ENCODE measurements around the gene FASTK.

Gene FASTK

DNA sequence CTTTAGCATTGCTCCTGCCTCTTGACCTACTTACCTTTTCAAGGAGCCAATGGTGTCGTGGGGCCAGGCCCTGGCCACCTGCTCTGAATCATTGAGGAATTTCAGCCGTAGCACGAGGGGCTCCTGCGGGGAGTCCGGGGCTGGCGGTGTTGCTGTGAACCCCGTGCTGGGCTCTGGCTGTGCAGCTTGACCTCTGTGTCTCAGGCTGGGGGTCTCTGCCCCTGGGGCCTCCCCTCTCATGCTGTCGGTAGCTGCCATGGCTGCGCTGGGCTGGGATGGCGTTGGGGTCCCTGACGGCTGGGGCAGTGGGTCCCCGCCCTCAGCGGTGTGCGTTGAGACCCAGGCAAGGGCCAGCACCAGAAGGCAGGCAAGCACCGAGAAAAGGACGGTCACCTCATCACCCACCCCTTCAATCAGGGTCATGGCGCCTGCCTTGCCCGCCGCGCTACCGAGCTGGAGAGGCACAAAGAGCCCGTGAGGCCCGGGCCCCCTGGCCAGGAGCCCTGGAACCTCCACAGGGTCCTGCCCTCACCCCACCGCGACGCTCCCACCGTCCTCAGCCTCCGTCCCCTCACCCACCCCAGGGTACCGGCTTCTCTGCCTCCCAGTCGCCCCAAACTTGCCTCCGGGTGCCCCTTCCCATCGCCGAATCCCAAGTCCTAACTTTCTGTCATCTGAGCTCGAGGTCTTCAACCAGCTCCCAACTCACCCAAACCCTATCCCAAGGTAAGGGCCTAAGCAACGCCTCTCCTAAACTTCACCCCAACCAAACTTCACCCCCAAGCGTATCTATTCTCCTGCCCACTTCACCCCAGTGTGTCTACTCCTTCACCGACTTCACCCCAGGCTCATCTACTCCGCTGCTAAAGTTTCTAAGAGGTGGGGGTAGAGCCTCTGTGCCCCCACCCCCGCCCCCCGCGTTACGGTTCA lies 1.8 kb upstream of the FASTK start:
- DNase-seq (ENCODE audit: low spot score) = no peak

DNA sequence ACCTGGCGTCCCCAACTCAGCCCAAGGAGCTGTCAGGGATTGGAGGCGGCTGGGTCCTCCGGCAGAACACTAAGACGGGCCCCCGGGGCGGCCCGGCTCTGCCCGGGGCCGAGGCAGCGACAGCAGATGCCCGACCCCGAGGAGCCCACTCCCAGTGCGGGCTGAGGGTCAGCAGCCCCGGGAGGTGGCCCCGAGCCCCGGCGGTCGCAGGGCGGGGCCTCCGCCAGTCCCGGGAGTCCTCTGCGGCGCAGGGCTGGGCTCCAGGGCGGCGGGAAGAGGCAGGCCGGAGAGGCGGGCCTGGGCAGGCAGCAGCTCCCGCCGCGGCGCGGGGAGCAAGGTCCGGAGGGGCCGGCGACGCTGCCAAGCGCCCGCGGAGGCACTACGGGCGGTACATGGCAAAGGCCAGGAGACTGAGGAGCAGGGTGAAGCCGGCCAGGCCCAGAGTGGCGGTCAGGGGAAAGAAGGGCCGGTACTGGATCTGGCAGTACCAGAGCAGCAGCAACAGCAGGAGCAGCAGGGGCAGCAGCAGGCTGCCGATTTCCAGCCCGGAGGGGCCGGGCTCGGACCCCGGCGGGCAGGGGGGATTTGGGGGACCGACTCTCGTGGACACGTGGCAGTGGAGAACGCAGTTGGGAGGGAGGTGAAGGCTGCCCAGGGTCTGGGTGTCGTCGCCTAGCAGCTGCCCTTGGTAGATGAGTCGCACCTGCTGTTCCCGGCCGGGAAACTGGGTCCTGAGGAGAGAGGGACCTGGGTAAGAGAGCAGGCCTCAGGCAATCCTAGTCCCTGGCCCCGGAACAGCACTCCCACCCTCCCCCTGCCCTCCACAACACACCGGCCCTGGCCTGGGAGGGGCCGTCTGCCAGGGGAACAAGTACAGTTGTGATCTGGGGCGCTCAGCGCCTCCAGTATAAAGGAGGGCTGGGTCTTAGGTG lies 827 bp upstream of the FASTK start:
- DNase-seq (ENCODE audit: low spot score) = peak; percentile 50

DNA sequence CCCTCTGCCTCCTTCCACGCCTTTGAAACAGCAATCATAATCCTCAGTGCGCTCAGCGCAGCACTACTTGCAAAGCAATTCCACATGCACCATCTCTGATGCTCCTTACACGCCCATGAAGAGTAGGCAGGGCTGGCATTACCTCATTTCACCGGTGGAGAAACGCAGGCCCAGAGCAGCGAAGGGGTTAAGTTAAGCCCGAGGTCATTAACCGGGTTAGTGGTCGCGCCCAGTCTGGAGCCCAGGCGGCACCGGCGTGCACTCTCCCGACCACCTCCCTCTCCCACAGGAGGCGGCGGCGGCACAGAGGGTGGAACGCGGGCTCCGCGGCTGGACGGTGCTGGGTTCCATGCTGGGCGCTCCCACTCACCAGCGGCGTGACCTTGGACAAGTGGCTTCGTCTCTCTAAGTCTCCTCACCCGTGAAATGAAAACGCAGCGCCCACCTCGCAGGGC lies 515 bp downstream of the FASTK start:
- DNase-seq (ENCODE audit: low spot score) = peak; percentile 55

DNA sequence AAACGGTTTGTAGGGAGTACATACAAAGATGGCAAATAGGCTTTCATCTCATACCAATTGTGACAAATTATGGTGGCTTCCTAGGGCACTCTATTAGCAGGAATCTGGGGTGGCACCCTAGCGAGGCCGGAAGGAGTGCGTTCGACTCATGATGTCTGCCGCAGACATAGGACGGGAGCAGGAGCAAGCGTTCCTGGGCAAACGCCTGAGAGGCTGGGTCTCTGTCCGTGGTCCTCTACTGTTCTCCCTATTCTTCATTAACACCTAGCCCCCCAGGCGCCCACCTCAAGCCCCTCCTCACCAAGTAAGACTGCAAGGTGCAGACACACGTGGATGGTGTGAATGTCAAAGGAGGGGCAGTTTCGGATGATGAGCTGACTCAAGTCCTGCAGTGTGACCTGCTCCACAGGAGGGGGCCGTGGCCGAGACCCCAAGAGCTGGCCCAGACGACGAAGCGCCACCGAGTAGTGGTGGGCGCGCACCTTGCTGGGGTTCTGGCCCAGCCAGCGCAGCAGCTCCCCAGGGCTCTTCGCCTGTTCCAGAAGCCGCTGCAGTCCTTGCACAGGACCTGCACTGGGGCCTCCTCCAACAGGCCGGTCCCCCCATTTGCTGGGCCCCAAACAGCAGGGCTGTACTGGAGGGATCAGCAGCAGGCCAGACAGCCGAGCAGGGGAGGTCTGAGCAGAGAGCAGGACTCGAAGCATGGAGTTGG lies 1.3 kb downstream of the FASTK start:
- no peak for DNase-seq (ENCODE audit: low spot score)

DNA sequence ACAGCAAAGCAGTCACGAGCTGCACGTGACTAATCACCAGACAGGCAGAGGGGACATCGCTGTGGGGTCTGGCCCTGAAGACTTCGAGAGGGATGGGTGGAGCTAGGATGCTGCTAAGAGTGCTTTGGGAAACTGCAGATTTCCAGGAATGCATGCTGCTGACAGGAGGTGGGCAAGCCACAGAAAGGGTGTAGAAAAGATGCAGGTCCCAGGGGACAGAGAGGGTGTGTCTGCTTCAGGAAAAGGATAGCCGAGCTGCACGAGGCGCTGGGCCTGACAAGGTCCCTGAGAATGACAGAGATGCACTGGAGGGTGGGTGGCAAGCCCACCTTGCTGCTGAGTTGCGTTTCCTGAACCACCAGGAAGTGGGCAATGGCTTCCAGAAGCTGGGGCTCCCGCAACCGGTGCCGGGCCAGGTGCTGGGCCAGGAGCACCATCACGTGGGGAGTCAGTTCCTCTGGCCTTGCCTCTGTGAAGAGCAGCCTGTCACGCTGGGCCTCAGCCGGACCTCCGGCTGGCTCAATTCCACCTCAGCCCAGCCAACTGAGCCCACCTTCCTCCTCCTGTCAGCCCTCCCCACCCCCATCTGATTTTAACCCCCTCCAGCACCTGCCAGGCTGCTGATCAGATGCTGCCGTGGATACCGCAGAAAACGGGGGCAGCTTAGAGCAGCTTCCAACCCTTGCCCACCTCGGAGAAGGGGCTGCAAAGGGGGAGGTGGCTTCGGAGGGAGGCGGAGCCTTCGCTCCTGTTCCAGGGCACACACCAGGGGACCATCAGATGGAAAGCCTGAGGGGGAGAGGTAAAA lies 2.2 kb downstream of the FASTK start:
- no peak for DNase-seq (ENCODE audit: low spot score)

DNA sequence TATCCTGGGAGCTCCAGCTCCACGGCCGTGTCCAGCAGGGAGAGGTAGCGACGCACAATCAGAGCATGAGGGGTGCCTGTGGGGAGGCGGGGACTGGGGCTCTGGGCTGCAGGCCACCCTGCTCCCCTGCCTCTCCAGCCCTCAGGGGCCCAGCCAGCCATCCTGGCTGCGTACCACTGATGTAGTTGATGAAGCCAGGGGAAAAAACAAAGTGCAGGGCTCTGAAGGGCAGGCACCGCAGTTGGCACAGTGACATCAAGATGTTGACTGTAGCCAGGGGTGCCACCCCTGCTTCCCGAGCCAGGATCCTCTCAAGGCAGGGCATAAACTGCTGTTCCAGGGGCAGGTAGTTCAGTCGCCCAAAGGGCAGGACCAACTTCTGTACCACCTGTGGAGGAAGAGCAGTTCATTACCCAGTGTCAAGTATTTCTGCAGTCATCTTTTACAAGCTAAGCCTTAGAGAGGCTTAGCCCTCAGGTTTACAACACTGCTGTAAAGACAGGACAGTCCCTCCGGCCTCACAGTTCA lies 2.8 kb downstream of the FASTK start:
- no peak for DNase-seq (ENCODE audit: low spot score)

DNA sequence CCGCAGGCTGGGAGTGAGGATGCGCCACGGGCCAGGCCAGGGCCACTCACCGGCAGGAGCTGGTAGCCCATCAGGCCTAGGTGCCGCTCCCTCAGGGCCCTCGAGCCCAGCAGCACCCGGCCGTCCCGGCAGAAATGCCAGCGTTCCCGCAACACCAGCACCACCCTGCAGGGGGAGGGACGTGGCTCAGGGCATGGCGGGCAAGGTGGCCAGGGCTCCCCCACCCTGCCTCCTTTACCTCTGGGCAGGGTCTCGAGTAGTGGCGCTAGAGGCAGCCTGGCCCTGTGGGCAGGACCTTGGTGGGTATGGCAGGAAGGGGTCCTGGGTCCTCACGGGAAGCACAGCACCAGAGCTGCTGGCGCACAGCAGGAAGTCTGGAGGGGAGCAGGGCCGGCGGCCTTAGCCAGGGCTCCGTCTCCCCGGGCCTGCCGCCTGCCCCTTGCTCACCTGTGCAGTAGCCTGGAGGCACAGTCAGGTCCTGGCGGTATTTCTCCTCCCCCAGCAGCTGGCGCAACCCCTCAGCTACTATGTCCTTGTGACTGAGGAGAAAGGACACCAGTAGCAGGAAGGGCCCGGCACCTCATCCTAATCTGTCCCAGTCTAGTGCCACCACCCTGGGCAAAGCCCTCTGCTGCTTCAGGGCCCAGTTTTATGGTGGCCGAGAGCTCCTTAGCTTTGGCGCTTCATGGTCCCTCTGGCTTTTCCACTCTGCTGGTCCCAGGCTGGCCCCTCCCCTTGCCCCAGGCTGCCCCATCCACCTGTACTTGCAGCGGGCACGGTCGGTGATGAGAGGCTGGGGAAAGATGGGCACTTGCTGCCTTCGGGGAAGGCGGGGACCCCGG lies 3.5 kb downstream of the FASTK start:
- DNase-seq (ENCODE audit: low spot score) = peak; percentile 44

DNA sequence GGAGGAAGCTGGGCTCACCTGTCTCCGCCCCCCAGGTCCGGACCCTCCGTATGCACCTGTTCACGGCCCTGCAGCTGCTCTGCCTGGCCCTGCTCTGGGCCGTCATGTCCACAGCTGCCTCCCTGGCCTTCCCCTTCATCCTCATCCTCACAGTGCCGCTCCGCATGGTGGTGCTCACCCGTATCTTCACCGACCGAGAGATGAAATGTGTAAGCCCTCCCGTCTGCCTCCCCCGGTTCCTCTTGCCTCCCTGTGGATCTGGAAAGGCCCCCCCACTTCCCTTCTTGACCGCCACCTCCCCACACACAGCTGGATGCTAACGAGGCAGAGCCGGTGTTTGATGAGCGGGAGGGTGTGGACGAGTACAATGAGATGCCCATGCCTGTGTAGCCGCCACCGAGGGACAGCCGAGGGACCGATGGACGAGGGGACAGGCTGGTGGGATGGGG lies 4.6 kb downstream of the FASTK start:
- no peak for DNase-seq (ENCODE audit: low spot score)

DNA sequence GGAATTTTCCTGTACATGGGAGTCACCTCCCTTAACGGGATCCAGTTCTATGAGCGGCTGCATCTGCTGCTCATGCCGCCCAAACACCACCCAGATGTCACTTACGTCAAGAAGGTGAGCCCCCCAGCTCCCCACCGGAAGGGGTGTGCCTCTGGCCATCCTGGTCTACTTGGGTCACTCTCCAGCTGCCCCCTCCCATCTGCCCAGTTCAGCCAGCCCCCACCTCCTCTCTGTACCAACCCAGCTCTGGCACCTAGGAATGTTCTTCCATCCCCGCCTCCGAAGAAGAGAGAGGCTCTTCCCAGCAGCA lies 5.0 kb downstream of the FASTK start:
- DNase-seq (ENCODE audit: low spot score) = no peak

DNA sequence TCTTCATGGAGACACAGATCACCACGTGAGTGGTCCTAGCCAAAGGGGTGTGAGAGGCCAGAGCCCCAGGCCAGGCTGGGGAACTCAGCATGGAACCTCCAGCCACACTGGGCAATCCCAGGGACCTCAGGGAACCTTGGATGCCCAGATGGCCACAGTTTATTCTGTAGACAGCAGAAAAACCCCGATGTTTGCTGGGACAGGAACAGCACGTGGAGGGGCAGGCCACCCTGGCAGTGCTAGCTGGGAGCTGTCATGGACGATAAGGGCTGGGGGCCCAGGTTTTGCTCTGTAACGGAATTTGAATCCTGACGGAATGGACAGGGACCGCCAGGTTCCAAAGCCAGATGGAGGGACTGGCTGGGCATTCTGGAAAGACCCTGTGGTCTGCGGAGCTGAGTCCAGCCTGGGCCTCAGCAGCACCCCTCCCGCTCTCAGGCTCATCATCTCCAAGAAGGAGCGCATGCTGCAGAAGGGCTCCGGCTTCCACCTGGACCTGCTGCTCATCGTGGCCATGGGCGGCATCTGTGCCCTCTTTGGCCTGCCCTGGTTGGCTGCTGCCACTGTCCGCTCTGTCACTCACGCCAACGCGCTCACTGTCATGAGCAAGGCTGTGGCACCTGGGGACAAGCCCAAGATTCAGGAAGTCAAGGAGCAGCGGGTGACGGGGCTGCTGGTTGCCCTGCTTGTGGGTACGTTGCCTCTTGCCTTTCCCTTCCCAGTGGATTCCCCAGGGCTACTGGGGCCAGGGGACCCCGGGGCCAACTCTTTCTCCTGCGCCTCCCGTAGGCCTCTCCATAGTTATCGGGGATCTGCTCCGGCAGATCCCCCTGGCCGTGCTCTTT lies 5.6 kb downstream of the FASTK start:
- DNase-seq (ENCODE audit: low spot score) = no peak

DNA sequence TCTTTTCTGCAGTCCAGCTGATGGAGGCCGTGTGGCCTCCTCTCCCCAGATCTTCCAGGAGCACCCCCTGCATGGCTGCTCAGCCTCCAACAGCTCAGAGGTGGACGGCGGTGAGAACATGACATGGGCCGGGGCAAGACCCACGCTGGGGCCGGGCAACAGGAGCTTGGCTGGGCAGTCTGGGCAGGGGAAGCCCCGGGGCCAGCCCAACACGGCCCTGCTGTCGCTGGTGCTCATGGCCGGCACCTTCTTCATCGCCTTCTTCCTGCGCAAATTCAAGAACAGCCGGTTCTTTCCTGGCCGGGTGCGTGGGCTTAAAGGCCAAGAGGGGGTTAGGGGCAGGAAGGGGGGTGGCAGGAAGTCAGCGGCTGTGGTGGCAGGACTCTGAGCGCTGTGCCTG lies 6.6 kb downstream of the FASTK start:
- no peak for DNase-seq (ENCODE audit: low spot score)

DNA sequence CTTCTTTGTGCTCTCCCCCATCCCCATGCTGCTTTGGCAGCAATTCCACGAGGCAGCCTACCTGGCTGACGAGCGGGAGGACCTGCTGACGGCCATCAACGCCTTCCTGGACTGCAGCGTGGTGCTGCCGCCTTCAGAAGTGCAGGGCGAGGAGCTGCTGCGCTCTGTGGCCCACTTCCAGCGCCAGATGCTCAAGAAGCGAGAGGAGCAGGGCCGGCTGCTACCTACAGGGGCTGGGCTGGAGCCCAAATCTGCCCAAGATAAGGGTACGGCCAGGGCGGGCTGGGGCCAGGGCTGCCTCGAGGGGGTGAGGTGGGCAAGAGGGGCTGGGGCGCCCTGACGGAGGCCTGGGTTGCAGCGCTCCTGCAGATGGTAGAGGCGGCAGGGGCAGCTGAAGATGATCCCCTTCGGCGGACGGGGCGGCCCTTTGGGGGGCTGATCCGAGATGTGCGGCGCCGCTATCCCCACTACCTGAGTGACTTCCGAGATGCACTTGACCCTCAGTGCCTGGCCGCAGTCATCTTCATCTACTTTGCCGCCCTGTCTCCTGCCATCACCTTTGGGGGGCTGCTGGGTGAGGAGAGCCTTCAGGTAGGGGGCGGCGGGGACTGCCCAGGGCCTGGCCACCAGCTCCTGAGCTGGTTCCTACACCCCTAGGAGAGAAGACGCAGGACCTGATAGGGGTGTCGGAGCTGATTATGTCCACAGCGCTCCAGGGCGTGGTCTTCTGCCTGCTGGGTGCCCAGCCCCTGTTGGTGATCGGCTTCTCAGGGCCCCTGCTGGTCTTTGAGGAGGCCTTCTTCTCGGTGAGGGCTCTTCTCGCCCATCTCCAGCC lies 9.4 kb downstream of the FASTK start:
- no peak for DNase-seq (ENCODE audit: low spot score)

DNA sequence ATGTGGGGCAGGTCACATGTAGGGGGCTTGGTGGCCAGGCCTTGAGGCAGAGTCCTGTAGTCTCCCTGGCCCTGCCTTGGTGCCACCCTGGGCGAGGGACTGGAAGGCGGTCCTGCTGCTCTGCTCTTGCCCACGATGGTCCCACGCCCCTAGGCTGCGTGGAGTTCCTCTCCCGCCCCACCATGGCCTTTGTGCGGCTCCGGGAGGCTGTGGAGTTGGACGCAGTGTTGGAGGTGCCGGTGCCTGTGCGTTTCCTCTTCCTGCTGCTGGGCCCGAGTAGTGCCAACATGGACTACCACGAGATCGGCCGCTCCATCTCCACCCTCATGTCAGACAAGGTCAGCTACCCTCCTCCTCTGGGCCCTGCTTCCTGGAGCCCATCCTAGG lies 10.0 kb downstream of the FASTK start:
- DNase-seq (ENCODE audit: low spot score) = no peak

DNA sequence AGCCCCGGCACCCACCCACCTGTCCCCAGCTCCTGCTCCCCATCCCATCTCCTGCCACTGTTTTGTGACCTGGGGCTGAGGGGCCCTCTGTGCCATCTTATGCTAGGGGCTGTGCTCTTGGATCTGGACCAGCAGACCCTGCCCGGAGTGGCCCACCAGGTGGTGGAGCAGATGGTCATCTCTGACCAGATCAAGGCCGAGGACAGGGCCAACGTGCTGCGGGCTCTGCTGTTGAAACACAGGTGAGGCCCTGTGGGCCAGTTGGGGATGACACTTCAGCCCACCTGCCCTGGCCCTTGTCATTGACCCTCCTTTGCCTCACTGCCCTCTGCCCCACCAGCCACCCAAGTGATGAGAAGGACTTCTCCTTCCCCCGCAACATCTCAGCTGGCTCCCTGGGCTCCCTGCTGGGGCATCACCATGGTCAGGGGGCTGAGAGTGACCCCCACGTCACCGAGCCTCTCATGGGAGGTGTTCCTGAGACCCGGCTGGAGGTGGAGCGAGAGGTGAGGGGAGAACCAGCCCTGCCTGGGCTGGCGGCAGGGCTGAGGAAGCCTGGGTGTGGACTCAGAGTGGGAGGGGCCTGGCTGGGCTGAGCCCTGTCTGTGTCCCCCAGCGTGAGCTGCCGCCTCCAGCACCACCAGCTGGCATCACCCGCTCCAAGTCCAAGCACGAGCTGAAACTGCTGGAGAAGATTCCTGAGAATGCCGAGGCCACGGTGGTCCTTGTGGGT lies 10.6 kb downstream of the FASTK start:
- no peak for DNase-seq (ENCODE audit: low spot score)

DNA sequence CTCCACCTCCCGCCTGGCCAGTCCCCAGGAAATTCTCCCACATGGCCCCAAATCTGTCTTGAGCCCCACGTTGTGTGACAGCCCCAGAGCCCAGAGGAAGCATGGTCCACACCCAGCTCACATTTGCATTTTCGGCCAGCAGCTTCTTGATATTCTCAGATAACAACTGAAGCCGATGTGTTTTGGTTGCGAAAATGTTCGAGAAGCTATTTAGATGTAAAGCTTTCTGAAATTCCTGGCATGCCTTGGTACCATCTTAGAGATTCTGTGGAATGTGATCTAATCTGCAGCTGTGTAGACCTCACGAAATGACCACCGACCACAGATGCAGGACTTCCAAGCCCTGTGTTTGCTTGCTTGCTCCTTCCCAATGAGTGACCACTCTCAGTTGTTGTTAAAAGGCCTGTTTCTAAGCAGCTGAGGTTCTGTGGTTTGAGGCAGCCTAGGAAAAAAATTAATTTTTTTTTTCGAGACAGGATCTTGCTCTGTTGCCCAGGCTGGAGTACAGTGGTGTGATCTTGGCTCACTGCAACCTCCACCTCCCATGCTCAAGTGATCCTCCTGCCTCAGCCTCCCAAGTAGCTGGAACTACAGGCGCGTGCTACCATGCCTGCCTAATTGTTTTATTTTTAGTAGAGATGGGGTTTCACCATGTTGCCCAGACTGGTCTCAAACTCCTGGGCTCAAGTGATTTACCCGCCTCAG lies 12.4 kb downstream of the FASTK start:
- DNase-seq (ENCODE audit: low spot score) = no peak

DNA sequence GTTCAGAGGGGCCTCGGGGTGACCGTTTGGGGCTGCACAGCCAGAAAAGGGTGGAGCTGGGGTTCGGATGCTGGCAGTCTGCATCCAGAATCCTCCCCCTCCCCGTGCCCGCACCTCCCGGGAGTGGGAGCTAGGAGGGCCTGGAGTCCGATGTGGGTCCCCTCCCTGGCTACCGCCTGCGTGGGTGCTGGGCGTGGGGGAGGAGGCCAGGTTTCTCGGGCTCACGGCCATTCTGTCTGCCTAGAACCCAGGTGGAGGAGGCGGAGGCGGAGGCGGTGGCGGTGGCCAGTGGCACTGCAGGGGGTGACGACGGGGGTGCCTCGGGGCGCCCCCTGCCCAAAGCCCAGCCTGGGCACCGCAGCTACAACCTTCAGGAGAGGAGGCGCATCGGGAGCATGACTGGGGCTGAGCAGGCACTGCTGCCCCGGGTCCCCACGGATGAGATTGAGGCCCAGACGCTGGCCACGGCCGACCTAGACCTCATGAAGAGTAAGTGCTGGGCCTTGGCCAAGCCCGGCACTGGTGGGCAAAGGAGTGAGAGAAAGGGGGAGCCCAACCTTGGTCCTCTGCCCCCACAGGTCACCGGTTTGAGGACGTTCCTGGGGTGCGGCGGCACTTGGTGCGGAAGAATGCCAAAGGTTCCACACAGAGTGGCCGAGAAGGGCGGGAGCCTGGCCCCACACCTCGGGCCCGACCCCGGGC lies 14.2 kb downstream of the FASTK start:
- no peak for DNase-seq (ENCODE audit: low spot score)
